Karpas-422 (cell line): ENCODE results near the gene TNFRSF19. TPM values are rescaled to one million over a fixed set of nuclear protein-coding genes. Genes with fewer than 3 reads are reported as not detected.
A peak's percentile ranks its signal among the peaks of the same experiment; 100 is the strongest.

Experiments
- DNase-seq: peaks from one replicate; pipeline ENCODE4 v3.0.0-alpha.2; 2015
- H2AFZ ChIP-seq: fragments of 200-600 bp; sonication (generic); 2 replicates; pipeline ENCODE4 v1.6.1; 2014; ENCODE audit warnings: antibody characterized with exemption, low read length, mixed read lengths
- H3K27ac ChIP-seq: fragments of 200-600 bp; sonication (generic); 2 replicates; pipeline ENCODE4 v1.5.1; 2014; ENCODE audit warnings: mild to moderate bottlenecking, low read length, moderate library complexity
- H3K27me3 ChIP-seq: fragments of 200-600 bp; sonication (generic); 2 replicates; pipeline ENCODE4 v1.6.1; 2014; ENCODE audit warnings: low read length, mixed read lengths
- H3K36me3 ChIP-seq: fragments of 200-600 bp; sonication (generic); 2 replicates; pipeline ENCODE4 v1.6.1; 2014; ENCODE audit warnings: low read length, mixed read lengths; ENCODE audit not compliant: insufficient read depth
- H3K4me1 ChIP-seq: fragments of 200-600 bp; sonication (generic); 2 replicates; pipeline ENCODE4 v1.6.1; 2014; ENCODE audit warnings: mild to moderate bottlenecking, low read length, mixed read lengths
- H3K4me2 ChIP-seq: fragments of 200-600 bp; sonication (generic); 2 replicates; pipeline ENCODE4 v1.6.1; 2014; ENCODE audit warnings: low read length, low read depth, mild to moderate bottlenecking; ENCODE audit not compliant: poor library complexity, severe bottlenecking
- H3K4me3 ChIP-seq: fragments of 200-600 bp; sonication (generic); 2 replicates; pipeline ENCODE4 v1.5.1; 2014; ENCODE audit warnings: mild to moderate bottlenecking, antibody characterized with exemption, low read length, mixed read lengths
- H3K79me2 ChIP-seq: fragments of 200-600 bp; sonication (generic); 2 replicates; pipeline ENCODE4 v1.6.1; 2014; ENCODE audit warnings: mild to moderate bottlenecking, low read length, mixed read lengths
- H3K9ac ChIP-seq: fragments of 200-600 bp; sonication (generic); 2 replicates; pipeline ENCODE4 v1.6.0; 2014; ENCODE audit warnings: low read length
- H3K9me2 ChIP-seq: fragments of 200-600 bp; sonication (generic), shearing (Covaris generic); replicated peaks from 2 replicates; pipeline ENCODE4 v1.6.0; 2014; ENCODE audit warnings: mild to moderate bottlenecking, low read length, moderate library complexity; ENCODE audit not compliant: insufficient read depth
- H3K9me3 ChIP-seq: fragments of 300-700, 200-600 bp; sonication (generic); 2 replicates; pipeline ENCODE4 v1.6.1; 2014; ENCODE audit warnings: low read length, mixed read lengths
- H4K20me1 ChIP-seq: fragments of 200-600 bp; sonication (generic); 2 replicates; pipeline ENCODE4 v1.6.1; 2014; ENCODE audit warnings: mild to moderate bottlenecking, antibody characterized with exemption, low read length, low read depth; ENCODE audit not compliant: insufficient read depth
- total RNA-seq: library from RNA; depleted of rRNA; stranded (reverse); fragments of >200 nt; shearing (Covaris generic); gene quantifications from 2 replicates; pipeline ENCODE4 v1.2.3, GENCODE V29; 2014; ENCODE audit warnings: low replicate concordance

Gene TNFRSF19
- total RNA-seq, 1 experiment from 2014 or later, result not detected

- H4K20me1 ChIP-seq, result no peaks in the 10 kb centered on the region
- no peak overlapping the region for H3K4me2 ChIP-seq
- H3K4me1 ChIP-seq, result no peaks in the 10 kb centered on the region
- H2AFZ ChIP-seq, result no peak overlapping the region
- H3K36me3 ChIP-seq, result no peaks in the 10 kb centered on the region
- no peaks in the 10 kb centered on the region for H3K9me2 ChIP-seq
- DNase-seq, result peak; percentile 55
- no peaks in the 10 kb centered on the region for H3K9me3 ChIP-seq
- H3K27me3 ChIP-seq, result no peaks in the 10 kb centered on the region
- no peak overlapping the region for H3K27ac ChIP-seq
- no peak overlapping the region for H3K4me3 ChIP-seq
- H3K9ac ChIP-seq, result no peak overlapping the region
- no peaks in the 10 kb centered on the region for H3K79me2 ChIP-seq
Measured at GRCh38 chr13:23707674-23708073, 137.5 kb downstream of the TNFRSF19 start.

- H2AFZ ChIP-seq, result no peak overlapping the region
- H3K79me2 ChIP-seq, result no peaks in the 10 kb centered on the region
- no peaks in the 10 kb centered on the region for H4K20me1 ChIP-seq
- no peaks in the 10 kb centered on the region for H3K36me3 ChIP-seq
- H3K27me3 ChIP-seq, result no peaks in the 10 kb centered on the region
- H3K27ac ChIP-seq, result no peak overlapping the region
- no peaks in the 10 kb centered on the region for H3K9me3 ChIP-seq
- no peaks in the 10 kb centered on the region for H3K4me1 ChIP-seq
- DNase-seq, result no peak
- H3K4me3 ChIP-seq, result no peak overlapping the region
- H3K4me2 ChIP-seq, result no peak overlapping the region
- no peaks in the 10 kb centered on the region for H3K9me2 ChIP-seq
- H3K9ac ChIP-seq, result no peak overlapping the region
Measured at GRCh38 chr13:23709536-23709935, 139.3 kb downstream of the TNFRSF19 start.

- Histone ChIP-seq H3K4me1 (no peaks in the 10 kb centered on the region), H3K27me3 (no peaks in the 10 kb centered on the region), H2AFZ (no peak overlapping the region)
Measured at GRCh38 chr13:23710366-23710765, 140.2 kb downstream of the TNFRSF19 start.

GRCh38 chr13:23711355-23711754, 141.1 kb downstream of the TNFRSF19 start:
- Histone ChIP-seq H3K27me3 (no peaks in the 10 kb centered on the region), H3K27ac (no peak overlapping the region), H2AFZ (no peak overlapping the region), H3K9me3 (no peaks in the 10 kb centered on the region), H3K4me2 (no peak overlapping the region), H4K20me1 (no peaks in the 10 kb centered on the region), H3K9ac (no peak overlapping the region), H3K36me3 (no peaks in the 10 kb centered on the region), H3K4me1 (no peaks in the 10 kb centered on the region), H3K9me2 (no peaks in the 10 kb centered on the region), H3K79me2 (no peaks in the 10 kb centered on the region), H3K4me3 (no peak overlapping the region)
- no peak for DNase-seq

More at GRCh38 chr13:23710366-23710765, 140.2 kb downstream of the TNFRSF19 start:
- Histone ChIP-seq H3K4me2 (no peak overlapping the region), H3K9ac (no peak overlapping the region), H4K20me1 (no peaks in the 10 kb centered on the region), H3K27ac (no peak overlapping the region), H3K4me3 (no peak overlapping the region), H3K79me2 (no peaks in the 10 kb centered on the region), H3K9me3 (no peaks in the 10 kb centered on the region), H3K36me3 (no peaks in the 10 kb centered on the region), H3K9me2 (no peaks in the 10 kb centered on the region)
- no peak for DNase-seq

- Histone ChIP-seq H4K20me1 (no peaks in the 10 kb centered on the region), H2AFZ (no peak overlapping the region), H3K4me1 (no peaks in the 10 kb centered on the region), H3K4me2 (no peak overlapping the region), H3K9me2 (no peaks in the 10 kb centered on the region), H3K4me3 (no peak overlapping the region), H3K79me2 (no peaks in the 10 kb centered on the region), H3K27me3 (no peaks in the 10 kb centered on the region), H3K27ac (no peak overlapping the region), H3K36me3 (no peaks in the 10 kb centered on the region), H3K9ac (no peak overlapping the region), H3K9me3 (no peaks in the 10 kb centered on the region)
- no peak for DNase-seq
Measured at GRCh38 chr13:23714672-23715071, 144.5 kb downstream of the TNFRSF19 start.

- H3K4me1 ChIP-seq, result no peaks in the 10 kb centered on the region
- no peak overlapping the region for H3K27ac ChIP-seq
- H2AFZ ChIP-seq, result no peak overlapping the region
- no peaks in the 10 kb centered on the region for H3K9me3 ChIP-seq
- no peaks in the 10 kb centered on the region for H4K20me1 ChIP-seq
- DNase-seq, result no peak
- H3K4me3 ChIP-seq, result no peak overlapping the region
- no peaks in the 10 kb centered on the region for H3K36me3 ChIP-seq
- no peaks in the 10 kb centered on the region for H3K79me2 ChIP-seq
- H3K9me2 ChIP-seq, result no peaks in the 10 kb centered on the region
- no peak overlapping the region for H3K9ac ChIP-seq
- no peak overlapping the region for H3K4me2 ChIP-seq
- no peaks in the 10 kb centered on the region for H3K27me3 ChIP-seq
Measured at GRCh38 chr13:23715092-23715761, 145.0 kb downstream of the TNFRSF19 start.

GRCh38 chr13:23715762-23716235, 145.6 kb downstream of the TNFRSF19 start:
- Histone ChIP-seq H3K4me2 (no peak overlapping the region), H3K9ac (no peak overlapping the region), H2AFZ (no peak overlapping the region), H3K27me3 (no peaks in the 10 kb centered on the region), H3K79me2 (no peaks in the 10 kb centered on the region), H4K20me1 (no peaks in the 10 kb centered on the region), H3K27ac (no peak overlapping the region), H3K36me3 (no peaks in the 10 kb centered on the region), H3K9me2 (no peaks in the 10 kb centered on the region), H3K4me1 (no peaks in the 10 kb centered on the region), H3K9me3 (no peaks in the 10 kb centered on the region), H3K4me3 (no peak overlapping the region)
- DNase-seq, result peak; percentile 46

GRCh38 chr13:23716401-23716800, 146.2 kb downstream of the TNFRSF19 start:
- Histone ChIP-seq H3K9me2 (no peaks in the 10 kb centered on the region), H4K20me1 (no peaks in the 10 kb centered on the region), H2AFZ (no peak overlapping the region), H3K9me3 (no peaks in the 10 kb centered on the region), H3K4me1 (no peaks in the 10 kb centered on the region), H3K9ac (no peak overlapping the region), H3K4me2 (no peak overlapping the region), H3K36me3 (no peaks in the 10 kb centered on the region), H3K79me2 (no peaks in the 10 kb centered on the region), H3K27me3 (no peaks in the 10 kb centered on the region), H3K4me3 (no peak overlapping the region), H3K27ac (no peak overlapping the region)
- DNase-seq, result no peak
